Upper lobe of left lung (tissue), 4 donors: Measurements from ENCODE around the gene ATXN7L1.

Experiments used
- EP300 ChIP-seq, 4 donors: sonication (generic); formaldehyde crosslinking; IDR thresholded peaks; one replicate each; pipeline ENCODE4 v1.5.1; 2017; ENCODE audit warnings: antibody characterized with exemption in 4 of 4, control low read depth in 2 of 4
- POLR2A ChIP-seq, 4 donors: fragments of 450-650 bp; IDR thresholded peaks; one replicate each; pipeline ENCODE4 v1.5.1; 2016 to 2017; ENCODE audit warnings: antibody characterized with exemption in 4 of 4, mild to moderate bottlenecking in 2 of 4
- POLR2AphosphoS5 ChIP-seq, 2 donors: sonication (generic); formaldehyde crosslinking; IDR thresholded peaks; one replicate each; pipeline ENCODE4 v1.5.1; 2017; ENCODE audit warnings: antibody characterized with exemption in 2 of 2
- TF ChIP-seq, protein P1 (sequence below), 6 experiments: fragments of 450-650 bp in 4 of 6; fragments of 200-600 bp in 2 of 6; sonication (generic) in 2 of 6; IDR thresholded peaks; one replicate each; pipeline ENCODE4 v1.5.1; 2016 to 2019; ENCODE audit warnings: antibody characterized with exemption in 6 of 6

DNA sequence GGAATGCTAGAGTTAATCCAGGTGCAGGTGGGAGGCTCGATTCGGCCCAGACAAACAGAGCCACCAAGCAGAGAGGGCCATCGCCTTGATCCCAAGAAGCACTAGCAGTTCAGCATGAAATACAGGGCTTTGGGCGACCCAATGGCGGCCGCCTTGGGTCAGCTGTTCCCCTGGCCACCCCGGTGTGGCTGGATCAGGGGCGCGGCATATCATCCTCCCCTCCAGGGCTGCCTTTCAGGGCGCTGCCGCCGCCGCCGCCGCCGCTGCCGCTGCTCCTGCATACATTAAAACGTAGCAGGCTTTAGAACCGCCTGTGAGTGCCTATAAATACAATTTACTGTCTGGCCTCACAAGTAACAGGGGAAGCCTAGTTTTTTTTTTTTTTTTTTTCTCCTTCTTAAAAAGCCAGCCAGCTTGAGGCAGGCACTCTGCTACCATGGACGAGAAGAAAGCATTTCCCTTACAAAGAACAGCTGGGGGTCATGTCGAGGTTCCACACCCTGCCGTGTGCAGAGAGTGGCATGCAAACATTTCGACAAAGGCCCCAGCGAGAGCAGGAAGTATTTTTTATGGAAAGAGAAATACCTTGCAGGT lies 237.4 kb downstream of the ATXN7L1 start:
- TF ChIP-seq, protein P1, sequence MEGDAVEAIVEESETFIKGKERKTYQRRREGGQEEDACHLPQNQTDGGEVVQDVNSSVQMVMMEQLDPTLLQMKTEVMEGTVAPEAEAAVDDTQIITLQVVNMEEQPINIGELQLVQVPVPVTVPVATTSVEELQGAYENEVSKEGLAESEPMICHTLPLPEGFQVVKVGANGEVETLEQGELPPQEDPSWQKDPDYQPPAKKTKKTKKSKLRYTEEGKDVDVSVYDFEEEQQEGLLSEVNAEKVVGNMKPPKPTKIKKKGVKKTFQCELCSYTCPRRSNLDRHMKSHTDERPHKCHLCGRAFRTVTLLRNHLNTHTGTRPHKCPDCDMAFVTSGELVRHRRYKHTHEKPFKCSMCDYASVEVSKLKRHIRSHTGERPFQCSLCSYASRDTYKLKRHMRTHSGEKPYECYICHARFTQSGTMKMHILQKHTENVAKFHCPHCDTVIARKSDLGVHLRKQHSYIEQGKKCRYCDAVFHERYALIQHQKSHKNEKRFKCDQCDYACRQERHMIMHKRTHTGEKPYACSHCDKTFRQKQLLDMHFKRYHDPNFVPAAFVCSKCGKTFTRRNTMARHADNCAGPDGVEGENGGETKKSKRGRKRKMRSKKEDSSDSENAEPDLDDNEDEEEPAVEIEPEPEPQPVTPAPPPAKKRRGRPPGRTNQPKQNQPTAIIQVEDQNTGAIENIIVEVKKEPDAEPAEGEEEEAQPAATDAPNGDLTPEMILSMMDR (IDR thresholded peaks at IDR 0.05), result no peak
- TF ChIP-seq POLR2AphosphoS5 (IDR thresholded peaks at IDR 0.05) (no peak), POLR2A (IDR thresholded peaks at IDR 0.05) (no peak), EP300 (IDR thresholded peaks at IDR 0.05) (no peak)
